Endometrium (tissue), 2 donors: ENCODE measurements around the gene MBOAT2.
"Not testable (repeated sequence)": the region's sequence is repeated elsewhere in the genome, so short reads cannot be mapped to it uniquely, and the experiment has no call there.

Source experiments
- FAIRE-seq: peaks from 2 replicates; lab custom pipeline; 2012; peaks lifted over from hg19 to GRCh38; lab: Jason Lieb, UNC
- donor health status: control.
- donor health status: control.

The MBOAT2 gene, protein sequence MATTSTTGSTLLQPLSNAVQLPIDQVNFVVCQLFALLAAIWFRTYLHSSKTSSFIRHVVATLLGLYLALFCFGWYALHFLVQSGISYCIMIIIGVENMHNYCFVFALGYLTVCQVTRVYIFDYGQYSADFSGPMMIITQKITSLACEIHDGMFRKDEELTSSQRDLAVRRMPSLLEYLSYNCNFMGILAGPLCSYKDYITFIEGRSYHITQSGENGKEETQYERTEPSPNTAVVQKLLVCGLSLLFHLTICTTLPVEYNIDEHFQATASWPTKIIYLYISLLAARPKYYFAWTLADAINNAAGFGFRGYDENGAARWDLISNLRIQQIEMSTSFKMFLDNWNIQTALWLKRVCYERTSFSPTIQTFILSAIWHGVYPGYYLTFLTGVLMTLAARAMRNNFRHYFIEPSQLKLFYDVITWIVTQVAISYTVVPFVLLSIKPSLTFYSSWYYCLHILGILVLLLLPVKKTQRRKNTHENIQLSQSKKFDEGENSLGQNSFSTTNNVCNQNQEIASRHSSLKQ

DNA sequence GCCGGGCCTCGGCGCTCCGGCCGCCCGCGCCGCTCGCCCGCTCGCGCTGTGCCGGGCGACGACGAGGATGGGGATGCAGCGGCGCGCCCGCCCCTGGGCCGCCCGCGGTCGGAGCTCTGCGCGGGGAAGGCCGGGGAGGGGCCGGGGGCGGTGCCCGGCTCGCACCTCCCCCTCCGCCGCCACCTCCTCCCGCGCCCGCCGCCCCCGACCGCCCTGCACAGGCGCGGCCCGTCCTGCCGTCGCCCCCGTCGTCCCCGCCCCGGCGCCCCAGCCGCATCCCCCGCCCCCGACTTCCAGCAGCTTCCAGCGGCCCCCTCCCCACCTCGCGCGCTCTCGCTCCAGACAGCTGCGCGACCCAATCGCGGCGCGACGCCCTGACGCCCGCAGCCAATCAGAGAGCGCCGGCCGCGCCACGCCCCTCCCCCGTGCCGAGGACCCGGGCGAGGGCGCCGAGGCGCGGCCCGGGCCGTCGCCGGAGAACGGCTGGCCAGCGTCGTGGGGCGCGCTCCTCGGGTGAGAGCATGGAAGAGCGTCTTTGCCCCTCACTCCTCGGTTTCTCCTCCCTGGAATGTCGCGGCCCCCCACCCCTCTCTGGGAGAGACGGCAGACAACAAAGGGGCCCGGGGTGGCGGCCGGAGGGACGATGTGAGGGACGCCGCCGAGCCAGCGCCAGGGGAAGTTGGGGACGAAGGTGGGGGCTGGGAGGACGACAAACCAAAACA lies at the start of gene MBOAT2:
Gene MBOAT2 (minus strand): TSS at position 69 of the 722 bp plus-strand sequence. CDS start 70 bp downstream, outside the sequence.
- FAIRE-seq: no peak

DNA sequence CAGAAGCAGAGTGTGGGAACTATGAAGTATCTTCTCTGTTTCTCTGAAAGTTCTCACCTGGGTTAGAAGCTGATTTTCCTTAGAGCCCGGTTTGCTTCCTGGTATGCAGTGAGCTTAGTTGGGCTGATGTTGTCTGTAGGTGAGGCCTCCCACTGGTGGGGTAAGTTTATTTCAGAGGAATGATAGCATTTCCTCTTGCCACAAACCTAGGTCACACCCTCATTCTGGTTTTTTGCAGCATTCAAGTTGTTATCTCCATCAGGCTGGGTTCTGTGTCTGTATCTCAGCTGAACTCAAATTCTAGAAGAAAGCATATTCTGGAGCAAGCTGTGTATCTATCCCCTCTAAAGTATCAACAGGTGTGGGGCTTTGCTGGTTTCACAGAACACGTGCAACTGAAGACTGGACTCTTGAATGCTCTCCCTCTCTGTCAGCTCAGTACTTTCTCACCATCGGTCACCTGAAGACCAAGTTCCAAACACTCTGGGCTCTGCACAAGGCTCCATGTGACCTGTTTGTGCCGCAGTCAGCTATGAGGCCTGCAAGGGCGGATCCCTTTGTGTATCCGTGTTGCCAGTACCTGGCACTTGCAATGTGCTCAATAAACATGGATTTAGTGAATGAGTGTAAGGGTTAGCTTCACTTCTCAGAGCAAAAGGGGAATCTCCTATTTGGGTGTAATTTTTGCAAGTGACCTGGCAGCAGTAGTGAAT lies 49.5 kb upstream of the MBOAT2 start:
- FAIRE-seq: no peak

DNA sequence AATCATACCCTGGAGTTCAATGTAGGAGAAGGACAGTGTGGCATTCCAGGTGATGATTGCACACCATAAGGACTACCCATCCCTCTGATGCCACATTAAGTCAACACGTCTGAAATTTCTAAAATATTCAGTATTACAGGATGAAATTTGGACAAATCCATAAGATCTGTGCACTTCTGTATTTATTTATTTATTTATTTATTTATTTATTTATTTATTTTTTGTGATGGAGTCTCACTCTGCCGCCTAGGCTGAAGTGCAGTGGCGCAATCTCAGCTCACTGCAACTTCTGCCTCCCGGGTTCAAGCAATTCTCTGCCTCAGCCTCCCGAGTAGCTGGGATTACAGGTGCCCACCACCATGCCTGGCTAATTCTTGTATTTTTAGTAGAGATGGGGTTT lies 48.0 kb upstream of the MBOAT2 start:
- not testable (repeated sequence) for FAIRE-seq

DNA sequence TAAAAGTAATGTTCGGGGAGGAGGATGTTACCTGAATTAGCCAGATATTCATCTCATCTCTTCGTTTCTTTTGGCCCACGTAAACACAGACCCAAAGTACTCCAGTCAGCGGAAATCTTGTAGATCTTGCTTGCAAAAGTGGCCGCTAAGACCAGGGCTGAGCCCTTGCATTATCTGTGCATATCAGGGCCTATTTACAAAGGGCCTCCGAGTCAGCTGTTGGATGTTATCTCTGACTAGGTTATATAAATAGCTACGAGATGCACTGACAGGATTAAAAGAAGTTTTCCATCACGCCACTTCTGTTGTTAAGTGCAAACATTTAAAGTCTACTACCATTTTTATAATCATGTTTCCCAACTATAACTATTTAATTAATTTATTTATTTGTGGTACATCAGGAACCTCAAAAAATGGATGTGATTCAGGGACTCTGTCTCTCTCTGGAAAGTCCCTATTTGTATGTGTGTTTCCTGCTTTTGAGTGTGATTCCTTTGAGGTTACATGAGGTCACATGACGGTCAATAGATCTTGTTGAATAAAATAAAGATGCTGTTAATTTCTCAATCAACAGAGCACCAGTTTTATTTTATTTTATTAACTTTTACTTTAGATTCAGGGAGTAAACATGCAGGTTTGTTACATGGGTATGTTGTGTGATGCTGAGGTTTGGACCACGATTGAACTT lies 46.8 kb upstream of the MBOAT2 start:
- FAIRE-seq: no peak

DNA sequence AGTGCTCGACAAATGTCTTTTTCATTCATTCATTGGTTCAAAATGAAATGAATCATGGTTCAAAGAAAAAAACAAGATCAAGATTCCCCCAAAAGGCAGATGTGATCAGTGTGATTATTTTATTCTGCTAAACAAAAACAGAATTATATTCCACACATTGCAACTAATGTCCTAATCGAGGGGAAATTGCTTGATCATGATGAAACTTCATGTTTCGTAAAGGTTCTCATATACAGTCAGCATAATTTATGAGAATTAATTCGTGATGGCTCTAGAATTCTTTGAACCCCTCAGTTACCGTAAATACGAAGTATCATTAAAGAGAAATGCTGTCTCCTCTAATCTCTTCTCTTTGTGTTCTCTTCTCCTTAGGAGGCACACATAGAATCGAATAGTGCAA lies 42.1 kb upstream of the MBOAT2 start:
- FAIRE-seq: no peak

DNA sequence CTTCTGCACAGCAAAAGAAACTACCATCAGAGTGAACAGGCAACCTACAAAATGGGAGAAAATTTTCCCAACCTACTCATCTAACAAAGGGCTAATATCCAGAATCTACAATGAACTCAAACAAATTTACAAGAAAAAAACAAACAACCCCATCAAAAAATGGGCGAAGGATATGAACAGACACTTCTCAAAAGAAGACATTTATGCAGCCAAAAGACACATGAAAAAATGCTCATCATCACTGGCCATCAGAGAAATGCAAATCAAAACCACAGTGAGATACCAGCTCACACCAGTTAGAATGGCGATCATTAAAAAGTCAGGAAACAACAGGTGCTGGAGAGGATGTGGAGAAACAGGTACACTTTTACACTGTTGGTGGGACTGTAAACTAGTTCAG lies 40.0 kb upstream of the MBOAT2 start:
- not testable (repeated sequence) for FAIRE-seq

DNA sequence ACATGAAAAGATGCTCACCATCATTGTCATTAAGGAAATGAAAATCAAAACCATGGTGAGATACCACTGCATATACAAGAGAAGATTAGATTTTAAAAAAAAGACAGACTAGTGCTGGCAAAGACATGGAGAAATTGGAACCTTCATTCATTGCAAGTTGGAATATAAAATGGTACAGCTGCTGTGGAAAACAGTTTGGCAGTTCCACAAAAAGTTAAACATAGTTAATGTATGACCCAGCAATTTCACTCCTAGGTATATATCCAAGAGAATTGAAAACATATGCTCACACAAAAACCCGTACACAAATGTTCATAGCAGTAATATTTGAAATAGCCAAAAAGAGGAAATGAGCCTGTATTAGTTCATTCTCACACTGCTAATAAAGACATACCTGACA lies 33.7 kb upstream of the MBOAT2 start:
- FAIRE-seq: no peak

DNA sequence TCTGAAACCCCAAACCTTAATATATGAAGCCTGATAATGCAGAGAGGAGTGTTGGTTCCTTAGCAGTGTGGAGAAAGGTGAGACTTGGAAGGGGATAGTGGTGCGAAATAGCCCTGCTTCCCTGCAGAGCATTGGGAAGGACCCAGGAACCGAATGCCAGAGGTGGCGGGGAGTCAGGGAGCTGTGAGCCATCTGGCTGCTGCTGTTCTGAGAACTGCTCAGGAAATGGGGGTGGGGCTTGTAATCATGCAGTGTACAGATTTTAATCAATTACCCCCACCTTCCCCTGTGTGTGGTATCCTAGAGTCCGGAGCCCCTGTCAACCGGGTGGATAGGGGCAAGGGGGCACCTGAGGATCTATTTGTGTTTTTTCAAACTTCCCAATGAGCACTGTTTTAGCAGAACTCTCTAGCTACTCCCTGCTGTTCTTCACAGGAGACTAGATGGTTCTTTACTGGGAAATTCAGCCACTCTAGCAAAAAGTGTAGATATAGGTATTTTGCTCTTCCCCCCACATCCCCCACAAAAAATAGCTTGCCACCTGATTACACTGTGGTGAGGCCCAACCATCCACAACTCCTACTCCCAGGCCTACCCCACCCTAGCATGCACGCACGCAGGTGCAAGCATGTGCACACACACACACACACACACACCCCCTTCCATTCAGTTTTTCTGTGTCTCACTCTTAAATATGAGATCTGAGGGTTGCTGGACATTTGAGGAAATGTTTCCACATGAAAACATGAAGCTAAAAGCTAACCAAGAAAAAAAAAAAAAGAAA lies 30.1 kb upstream of the MBOAT2 start:
- FAIRE-seq: no peak

DNA sequence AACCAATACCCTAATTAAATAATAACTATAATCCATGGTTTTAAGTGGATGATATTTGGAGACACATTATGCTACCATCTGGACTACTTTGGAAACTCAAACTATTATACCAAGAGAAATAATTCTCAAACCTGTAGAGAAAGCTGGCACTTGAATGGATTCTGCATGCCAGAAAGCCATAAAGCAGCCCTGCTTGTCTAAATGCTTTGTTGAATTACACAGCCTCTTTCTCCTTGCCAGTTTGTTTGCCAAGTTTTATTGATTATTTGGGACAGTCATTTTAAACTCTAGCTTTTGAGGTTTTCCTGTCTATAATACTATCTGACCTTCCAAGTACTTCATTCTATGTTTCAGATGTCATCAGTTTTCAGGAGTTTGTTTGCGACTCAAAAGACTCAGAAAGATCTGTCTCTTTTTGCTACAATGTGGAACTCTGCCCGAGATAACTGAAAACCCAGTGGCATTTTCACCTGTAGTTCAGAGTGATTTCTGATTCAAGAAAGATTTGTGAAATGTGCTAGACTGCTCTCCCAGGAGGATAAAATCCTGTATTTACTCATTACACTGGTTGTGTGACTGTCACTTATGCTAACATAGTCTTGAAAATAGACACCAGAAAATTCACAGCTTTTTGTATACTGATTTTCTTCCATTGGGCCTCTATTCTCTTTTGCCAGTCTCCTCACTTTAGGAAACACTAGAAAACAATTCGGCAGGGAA lies 29.2 kb upstream of the MBOAT2 start:
- no peak for FAIRE-seq

DNA sequence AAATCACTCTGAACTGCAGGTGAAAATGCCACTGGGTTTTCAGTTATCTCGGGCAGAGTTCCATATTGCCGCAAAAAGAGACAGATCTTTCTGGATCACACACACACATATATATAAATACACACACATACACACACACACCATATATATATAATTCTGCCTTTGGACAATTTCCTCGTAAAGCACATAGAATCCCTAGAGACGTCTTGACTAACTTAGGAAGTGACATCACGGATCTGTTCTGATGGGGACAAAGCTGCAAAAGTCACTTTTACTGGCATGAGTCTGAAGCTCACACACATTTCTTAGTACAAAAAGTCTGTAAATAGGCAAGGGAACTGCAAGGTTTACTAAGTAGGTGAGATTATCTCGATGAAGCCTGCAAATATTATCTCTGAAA lies 28.6 kb upstream of the MBOAT2 start:
- FAIRE-seq: no peak

DNA sequence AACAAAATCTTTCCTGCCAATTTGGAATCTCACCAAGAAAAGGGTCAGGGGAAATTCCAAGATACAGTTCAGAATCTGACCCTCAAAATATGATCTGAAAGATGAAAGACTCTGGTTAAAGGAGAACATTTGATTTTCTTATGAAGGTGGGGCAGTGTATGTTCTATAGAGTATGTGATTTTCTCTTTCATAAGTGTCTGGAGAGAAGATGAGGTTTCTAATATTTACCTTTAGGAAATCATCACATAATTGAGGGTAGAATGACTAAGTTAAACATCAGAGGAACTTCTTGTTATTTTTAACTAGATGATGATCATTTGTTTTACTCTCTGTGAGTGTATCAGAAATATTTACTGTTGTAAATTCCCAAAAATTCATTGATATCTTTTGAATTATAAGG lies 27.8 kb upstream of the MBOAT2 start:
- no peak for FAIRE-seq

DNA sequence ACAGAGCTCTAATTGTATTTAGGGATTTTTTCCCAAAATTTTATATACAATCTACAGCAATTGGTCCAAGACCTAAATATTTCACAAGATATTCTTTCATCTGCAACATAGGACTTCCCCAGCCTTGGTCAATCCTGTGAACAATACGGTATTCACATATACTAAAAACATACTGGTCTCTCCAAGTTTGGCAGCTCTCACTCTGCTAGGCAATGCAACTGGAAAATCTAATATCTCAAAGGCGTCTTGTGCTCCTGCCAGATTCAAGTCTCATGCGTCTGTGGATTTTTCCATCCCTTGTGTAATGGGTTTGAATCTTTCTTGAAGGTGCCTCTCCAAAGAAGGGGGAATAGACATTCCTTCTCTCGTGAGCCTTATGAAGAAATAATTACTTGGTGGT lies 27.4 kb upstream of the MBOAT2 start:
- no peak for FAIRE-seq

DNA sequence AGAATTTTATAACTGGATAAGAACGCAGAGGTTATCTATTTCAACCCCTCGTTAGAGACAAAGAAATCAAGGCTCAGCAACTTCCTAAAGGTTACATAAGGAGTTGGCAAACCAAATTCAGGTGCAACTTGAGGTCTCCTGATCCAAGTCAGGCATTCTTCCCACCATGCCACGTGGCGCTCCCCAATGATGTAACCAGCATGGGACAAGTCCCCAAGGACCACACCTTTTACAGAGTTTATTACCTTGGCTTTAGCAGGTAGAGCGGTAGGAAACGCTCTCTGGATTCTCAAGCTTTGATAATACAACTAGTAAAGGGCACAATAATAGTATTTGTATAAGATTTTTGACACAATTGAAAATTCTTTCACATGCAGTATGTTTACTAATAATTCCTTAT lies 26.7 kb upstream of the MBOAT2 start:
- no peak for FAIRE-seq

DNA sequence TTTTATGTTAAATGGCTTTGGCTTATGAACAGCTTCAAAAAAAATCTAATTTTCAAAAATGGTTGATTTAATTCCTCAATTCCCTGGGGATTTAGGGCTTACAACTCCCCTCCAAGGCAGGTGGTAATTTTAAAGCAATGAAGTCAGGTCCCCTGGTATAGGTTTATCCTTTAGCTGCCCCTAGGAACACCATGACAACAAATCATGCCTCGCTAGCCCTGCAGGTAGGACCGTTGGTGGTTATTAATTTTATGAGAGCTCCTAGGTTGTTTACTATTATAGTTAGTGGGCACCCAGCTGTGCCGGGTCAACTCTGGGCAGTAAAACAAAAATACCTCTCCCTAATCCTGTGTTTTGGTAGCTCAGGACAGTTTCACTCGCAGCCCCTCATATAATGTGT lies 26.2 kb upstream of the MBOAT2 start:
- no peak for FAIRE-seq

DNA sequence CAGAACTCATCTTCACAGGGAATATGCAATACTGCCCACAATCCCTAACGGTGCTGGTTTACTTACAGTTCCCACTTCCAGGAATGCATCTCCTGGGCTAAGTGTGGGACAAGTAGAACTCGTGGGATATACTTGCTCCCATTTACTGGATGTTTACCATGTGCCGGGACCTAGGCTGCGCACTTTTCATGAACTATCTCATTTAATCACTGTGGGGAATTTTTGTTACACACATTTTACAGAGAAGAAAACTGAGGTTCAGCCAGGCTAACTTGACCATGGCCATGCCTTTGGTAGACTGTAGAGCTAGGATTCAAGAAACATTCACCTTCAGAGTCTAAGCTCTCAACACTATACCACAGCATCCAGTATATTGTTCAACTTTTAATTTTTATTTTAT lies 24.4 kb upstream of the MBOAT2 start:
- no peak for FAIRE-seq

DNA sequence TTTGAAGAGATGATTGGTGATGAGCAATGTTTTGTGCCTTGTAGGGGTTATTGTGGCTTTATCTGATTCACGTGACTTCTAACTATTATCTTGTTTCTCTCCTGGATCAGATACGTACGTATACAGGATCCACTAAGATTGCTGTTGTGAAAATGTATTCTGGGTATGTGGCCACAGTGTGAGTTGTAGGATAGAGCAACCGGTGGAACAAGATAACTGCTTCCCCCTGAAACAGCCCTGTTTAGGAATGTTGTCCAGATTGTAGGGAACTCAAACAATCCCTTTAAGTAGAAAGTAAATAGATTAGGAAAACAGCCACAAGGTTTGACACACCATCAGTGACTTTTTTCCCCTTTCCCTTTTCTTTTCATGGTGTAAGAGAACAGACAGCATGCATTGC lies 22.3 kb upstream of the MBOAT2 start:
- no peak for FAIRE-seq

DNA sequence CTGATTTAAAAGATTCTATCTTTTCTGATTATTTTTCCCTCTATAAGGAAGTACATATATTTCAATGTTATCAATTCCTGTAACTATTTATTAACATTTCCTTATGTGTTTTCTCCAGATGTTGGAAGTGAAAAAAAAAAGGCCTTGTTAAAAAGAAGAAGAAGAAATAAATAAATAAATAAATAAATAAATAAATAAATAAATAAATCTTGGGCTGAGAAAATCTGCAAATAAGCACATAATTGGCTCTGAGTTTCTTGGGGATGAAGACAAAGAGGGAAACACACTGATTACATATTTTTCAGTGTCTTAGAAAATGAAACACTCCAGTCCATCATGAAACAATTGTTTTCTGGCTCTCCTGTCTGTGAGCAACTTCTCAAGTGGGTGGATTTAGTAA lies 21.1 kb upstream of the MBOAT2 start:
- FAIRE-seq: no peak

DNA sequence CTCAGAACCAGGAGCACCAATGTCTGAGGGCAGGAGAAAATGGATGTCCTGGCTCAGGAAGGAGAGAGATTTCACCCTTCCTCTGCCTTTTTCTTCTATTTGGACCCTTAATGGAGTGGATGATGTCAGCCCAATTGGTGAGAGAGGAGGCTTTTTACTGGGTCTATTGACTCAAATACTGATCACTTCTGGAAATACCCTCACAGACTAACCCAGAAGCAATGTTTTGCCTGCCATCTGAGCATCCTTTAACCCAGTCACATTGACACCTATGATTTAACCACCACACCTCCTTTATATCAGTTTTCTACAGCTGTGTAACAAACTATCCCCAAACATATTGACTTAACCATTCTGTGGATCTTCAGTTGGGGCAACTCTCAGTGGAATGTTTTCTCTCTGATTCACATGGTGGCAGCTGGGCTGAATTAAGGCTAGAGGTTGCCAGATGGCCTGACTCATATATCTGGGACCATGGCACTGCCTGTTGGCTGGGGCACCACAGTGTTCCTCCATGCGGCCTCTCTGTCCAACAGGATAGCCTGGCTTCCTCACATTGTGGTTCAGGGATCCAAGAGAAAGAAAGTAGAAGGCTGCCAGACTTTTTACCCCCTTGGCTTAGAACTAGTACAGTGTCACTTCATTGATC lies 18.2 kb upstream of the MBOAT2 start:
- FAIRE-seq: no peak

DNA sequence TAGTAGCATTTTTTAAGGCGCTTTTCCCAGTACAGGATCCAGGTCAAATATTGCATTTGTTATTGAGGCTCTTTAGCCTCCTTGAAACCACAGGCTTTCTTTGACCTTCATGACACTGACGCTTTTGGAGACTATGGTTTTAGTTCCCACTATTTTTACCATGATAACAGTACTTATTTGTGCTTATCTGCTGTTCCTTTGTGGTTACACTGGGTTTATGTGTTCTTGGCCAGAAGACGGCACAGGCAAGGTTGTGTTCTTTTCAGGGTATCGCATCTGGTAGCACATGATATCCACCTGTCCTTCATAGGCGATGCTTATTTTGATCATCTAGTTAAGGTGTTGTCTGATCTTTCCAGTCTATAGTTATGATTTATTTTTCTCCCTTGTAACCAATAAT lies 16.8 kb upstream of the MBOAT2 start:
- no peak for FAIRE-seq

DNA sequence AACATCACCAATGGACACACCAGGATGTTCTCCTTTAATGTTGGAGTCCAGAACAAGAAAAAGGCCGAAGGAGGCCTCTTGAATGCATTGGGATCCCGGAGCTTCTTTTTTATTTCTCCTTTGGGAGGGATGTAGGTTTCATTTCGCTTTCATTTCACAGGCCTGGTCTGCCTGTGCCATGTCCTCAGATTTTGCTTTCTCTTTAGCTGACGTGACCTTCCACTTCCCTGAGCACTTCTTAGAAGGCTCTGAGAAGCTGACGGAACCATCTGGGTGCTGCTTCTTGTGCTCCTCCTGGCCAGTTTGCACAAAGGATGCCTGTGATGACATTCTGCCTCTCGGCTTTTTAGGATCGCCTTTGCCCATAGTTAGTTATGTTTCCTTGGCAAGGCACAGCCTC lies 15.1 kb upstream of the MBOAT2 start:
- no peak for FAIRE-seq
